Gastroesophageal sphincter (tissue), 3 donors: ENCODE measurements around the gene SPATA2L.

Source experiments
- CTCF ChIP-seq, 4 experiments: fragments of 200-600 bp in 2 of 4; fragments of 450-650 bp in 2 of 4; sonication (generic) in 1 of 4; IDR thresholded peaks; one replicate each; pipeline ENCODE4 v1.5.1; 2017 to 2019; ENCODE audit warnings: antibody characterized with exemption in 4 of 4, mild to moderate bottlenecking in 2 of 4, moderate library complexity in 2 of 4
- EP300 ChIP-seq: sonication (generic); formaldehyde crosslinking; IDR thresholded peaks from one replicate; pipeline ENCODE4 v1.6.1; 2017; ENCODE audit warnings: antibody characterized with exemption, mild to moderate bottlenecking

- TF ChIP-seq CTCF (IDR thresholded peaks at IDR 0.05) (no peak), EP300 (no peak)
Measured at GRCh38 chr16:89739383-89739782, 37.9 kb upstream of the SPATA2L start.
